HG02571 (cell line): ENCODE data around the gene CAMKK1.

Experiments used
- ATAC-seq: cut with Tn5 transposase; IDR thresholded peaks from one replicate; pipeline ENCODE4 v1.9.1; 2021; ENCODE audit warnings: mild to moderate bottlenecking, moderate library complexity; ENCODE audit not compliant: unreplicated experiment

CAMKK1 gene

DNA sequence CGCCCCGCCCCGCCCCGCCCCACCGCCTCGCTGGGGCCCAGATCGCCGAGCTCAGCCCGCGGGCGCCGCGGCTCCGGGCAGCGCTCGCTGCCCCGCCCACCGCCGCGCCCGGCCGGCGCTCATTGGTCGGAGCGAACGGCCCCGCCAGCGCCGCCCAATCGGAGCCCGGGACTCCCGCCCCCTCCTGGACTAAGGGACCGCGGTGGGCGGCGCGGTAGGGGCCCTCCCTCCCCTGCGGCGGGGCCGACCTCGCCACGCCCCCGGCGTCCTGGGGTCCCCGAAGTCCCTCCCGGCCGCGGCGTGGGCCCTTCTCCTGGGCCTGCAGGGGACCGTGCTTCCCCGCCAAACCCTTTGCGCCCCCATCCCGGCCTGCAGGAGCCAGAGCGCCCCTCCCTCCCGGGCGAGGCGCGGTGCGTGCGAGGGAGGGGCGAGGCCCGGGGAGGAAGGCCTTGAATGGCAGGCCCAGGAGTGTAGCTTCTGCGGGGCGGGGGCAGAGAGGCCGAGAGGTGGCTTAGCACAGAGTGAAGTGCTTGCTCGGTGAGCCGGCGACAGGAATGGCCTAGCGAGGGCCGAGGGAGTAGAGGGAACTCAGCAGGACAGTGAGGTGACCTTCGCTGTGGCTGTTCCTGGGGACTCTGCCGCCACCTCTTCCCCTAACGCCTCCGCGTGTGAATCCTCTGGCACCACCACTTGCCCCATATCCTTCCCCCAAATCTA, at the start of gene CAMKK1:
CAMKK1 (minus strand) TSS at position 51 of the 717 bp plus-strand sequence. CDS start 7,366 bp downstream, outside the sequence.
- ATAC-seq = peak; percentile 82

DNA sequence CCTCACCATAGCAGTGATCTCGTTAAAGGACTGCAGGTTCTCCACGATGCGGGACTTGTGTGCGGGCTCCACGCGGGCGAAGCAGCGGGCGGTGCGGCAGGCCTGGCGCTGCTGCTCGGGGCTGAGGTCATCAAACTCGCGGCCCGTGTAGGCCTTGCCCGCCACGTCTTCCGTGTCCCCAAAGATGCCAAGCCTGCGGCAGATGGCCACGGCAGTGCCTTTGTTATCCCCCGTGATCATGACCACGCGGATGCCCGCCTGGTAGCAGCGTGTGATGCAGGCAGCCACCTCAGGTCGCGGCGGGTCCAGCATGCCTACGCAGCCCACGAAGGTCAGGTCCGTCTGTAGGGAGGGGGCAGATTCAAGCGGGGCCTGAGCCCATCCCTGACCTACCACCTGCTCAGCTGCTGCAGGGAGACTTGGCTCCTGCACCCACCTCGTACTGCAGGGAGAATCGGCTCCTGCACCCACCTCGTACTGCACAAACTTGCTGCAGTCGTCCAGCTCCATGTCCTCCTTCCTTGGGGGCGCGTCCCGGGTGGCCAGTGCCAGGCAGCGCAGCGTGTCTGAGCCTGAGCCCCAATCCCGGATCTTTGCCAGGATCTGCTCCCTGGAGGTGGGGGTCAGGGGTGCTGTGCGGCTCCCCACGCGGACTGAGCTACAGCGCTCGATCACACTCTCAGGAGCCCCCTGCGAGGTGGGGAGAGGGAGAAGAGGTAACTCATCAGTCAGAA, 48.3 kb upstream of the CAMKK1 start:
- ATAC-seq = no peak

DNA sequence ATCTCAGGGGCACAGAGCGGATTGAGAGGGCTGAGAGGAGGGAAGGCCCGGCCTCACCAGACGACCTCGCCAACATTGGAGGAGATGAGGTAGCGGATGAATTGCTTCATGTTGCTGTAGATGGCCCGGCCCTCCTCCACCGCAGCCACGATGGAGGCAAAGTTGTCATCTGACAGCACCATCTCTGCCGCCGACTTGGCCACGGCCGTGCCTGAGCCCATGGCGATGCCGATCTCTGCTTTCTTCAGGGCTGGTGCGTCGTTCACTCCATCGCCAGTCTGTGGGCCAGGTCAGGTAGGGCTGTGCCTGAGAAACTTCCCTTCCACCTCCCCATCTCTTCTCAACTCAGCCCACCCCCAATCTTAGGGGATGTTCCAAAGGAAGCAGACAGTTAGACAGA, 44.5 kb upstream of the CAMKK1 start:
- no peak for ATAC-seq

DNA sequence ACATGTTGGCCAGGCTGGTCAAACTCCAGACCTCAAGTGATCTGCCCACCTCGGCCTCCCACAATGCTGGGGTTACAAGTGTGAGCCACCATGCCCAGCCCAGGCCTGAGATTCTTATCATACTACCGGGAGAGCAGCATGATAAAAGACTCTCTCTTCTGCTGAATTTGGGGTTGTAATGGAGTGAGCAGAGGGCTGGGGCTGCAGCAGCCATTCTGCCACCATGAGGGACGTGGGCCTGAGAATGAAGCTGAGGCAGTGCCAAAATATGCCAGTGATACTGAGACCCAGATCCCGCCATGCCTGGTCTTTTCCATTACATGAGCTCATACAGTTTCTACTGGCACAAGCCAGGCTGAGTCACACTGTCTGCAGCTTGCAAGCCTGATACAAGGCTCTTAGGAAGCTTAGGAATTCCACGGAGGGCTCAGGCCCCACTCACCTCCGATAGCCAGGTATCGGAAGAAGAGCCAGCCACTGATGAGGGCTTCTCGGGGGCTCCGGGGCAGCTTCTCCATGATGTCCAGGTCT, 43.0 kb upstream of the CAMKK1 start:
- no peak for ATAC-seq

- no peak for ATAC-seq
Observed at GRCh38 chr17:3935140-3935542, 42.3 kb upstream of the CAMKK1 start.

GRCh38 chr17:3929764-3930163, 36.9 kb upstream of the CAMKK1 start:
- ATAC-seq = no peak

DNA sequence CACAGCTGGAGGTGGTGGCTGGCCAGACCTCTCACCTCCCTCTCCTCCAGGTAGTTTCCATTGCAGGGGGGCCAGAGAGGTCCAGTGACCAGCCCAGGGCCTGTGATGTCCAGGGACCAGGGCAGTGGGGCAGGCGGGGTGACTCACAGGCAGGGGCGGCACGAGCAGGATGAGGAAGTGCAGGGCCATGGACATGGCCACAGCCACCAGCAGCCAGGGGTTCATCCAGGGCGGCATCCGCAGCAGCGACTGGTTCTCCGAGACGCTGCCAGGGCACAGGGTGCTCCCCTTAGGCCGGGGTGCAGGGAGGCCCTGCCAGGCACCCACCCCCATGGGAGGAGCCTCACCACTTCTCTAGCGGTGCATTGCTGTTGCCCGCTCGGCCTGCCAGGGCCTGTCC, 36.3 kb upstream of the CAMKK1 start:
- no peak for ATAC-seq

DNA sequence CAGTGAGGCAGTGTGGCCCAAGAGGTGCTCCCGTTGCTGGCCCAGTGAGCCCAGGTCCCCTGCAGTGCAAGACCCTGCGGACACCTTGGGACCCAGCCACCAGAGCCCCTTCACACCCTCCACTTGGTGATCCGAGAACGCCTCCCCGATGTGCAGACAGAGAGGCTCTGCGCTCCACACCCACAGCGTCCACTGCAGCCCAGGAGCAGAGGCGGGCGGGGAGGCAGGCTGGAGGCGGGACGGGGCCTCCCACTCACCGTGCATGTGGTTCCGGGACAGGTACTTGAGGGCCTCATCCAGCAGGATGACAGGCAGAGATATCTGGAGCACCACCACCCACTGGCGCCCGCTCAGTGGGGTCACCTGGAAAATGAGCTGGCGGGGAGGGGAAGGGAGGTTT, 35.6 kb upstream of the CAMKK1 start:
- no peak for ATAC-seq

GRCh38 chr17:3927628-3928340, 34.9 kb upstream of the CAMKK1 start:
- no peak for ATAC-seq

DNA sequence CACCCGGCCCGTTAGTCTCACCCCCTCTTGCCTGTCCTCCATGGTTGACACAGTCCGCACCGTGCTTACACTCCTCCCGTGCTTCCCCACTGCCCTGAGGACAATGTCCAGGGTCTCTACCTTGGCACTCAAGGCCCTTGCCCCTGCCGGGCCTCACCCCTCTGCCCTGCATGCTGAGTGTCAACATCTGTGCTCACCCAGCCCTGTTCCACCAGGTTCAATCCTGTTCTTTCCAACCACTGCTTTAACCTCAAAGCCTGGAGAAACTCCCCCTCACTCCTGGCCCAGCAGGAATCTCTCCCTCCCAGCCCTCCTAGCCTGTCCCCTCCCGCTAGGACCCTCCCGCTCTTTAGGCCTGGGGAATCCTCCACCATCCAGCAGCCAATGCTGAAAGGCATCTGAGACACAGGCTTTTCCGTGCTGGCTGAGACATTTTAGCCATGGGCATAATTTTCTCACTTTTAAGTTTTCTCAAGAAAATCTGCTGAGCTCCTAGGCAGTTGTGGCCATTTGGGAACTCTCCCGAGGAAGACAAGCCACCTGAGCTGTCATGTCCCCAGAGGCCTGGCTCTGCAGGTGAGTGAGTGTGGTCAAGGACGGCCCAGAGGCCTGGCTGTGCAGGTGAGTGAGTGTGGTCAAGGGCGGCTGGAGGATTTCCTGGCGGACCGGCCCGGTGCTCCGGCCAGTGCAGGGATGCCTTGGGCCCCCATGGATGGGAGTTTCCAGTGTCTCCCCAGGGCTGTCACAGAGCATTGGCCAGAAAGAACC, 34.2 kb upstream of the CAMKK1 start:
- no peak for ATAC-seq

- no peak for ATAC-seq
Observed at GRCh38 chr17:3925684-3926485, 33.0 kb upstream of the CAMKK1 start.

- no peak for ATAC-seq
Observed at GRCh38 chr17:3924512-3925350, 31.9 kb upstream of the CAMKK1 start.

- ATAC-seq = no peak
Observed at GRCh38 chr17:3923466-3924190, 30.8 kb upstream of the CAMKK1 start.

DNA sequence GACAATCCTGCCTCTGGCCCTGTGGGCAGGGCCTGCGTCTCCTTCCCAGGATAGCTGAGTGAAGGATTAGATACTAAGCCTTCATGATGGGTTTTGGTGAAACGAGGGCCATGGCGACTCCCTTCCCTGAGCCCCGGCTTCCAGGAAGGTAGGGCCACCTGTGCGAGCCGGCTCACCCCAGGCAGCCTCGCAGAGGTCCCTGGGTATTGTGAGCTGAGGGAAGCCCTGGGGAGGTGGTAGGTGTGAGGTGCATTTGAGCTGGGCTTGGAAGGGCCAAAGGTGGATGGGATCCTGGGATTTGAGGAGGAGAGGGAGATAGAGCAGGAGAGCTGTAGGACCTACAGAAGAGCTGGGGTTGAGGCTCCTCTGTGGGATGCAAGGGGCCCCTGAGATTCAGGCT, 29.9 kb upstream of the CAMKK1 start:
- ATAC-seq = no peak

DNA sequence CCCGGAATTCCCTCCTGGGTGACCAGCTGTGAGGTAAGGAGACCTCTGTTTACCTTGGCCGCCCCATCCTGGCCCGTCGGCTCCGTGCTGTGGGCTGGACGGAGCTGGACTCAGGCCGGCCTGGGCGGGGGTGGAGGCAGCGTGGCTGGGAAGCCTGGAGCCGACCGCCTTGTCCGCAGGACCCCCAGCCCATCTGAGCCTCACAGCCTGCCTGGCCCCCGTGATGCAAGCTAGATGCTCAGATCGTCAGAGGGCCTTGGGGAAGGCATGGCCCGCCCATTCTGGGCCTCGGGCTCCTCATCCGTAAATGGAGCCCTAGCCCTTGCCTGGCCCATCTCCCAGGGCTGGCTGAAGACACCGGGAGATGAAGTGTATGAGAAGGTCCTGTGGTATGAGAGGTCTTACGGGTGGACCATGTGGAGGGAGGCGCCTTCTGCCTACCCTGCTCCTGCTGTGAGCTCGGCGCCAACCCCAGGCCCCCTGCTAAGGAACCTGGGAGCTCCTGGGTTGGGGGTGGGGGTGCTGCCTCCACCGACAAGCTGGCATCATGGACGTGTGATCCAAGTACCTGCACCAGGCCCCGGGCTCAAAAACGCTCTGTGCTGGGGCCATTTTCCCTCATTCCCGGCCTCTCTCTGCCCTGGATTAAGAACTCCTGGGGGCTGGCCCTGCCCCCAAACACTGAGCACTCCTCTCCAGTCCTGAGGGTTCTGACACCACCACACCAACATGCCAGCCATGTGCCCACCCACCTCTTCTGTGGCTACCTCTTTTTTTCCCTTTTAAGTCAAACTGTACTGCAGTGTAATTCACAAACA, 28.9 kb upstream of the CAMKK1 start:
- no peak for ATAC-seq

- no peak for ATAC-seq
Observed at GRCh38 chr17:3921006-3921405, 28.2 kb upstream of the CAMKK1 start.

GRCh38 chr17:3919123-3919624, 26.3 kb upstream of the CAMKK1 start:
- no peak for ATAC-seq
